ENCODE results near the gene TSGA10.
"Not testable (repeated sequence)": the region's sequence is repeated elsewhere in the genome, so short reads cannot be mapped to it uniquely, and the experiment has no call there.

The TSGA10 gene

GRCh38 chr2:99153921-99154604 lies 679 bp downstream of the TSGA10 start:
- no peak for DNase-seq

- DNase-seq = no peak
Measured at GRCh38 chr2:99152199-99152895, 2.4 kb downstream of the TSGA10 start.

- no peak for DNase-seq
Measured at GRCh38 chr2:99150706-99151105, 4.0 kb downstream of the TSGA10 start.

GRCh38 chr2:99141110-99142108 lies 13.3 kb downstream of the TSGA10 start, which contains the start of gene C2orf15:
Gene C2orf15 (plus strand): TSS chr2:99141707. CDS start chr2:99150559, 8,852 bp downstream.
- DNase-seq = peak; percentile 99

- DNase-seq = no peak
Measured at GRCh38 chr2:99140860-99141109, 14.0 kb downstream of the TSGA10 start.

GRCh38 chr2:99140056-99140859 lies 14.5 kb downstream of the TSGA10 start:
- DNase-seq = no peak

GRCh38 chr2:99139003-99139402 lies 15.7 kb downstream of the TSGA10 start:
- DNase-seq = no peak

- not testable (repeated sequence) for DNase-seq
Measured at GRCh38 chr2:99135044-99135556, 19.6 kb downstream of the TSGA10 start.

GRCh38 chr2:99127981-99128380 lies 26.8 kb downstream of the TSGA10 start:
- no peak for DNase-seq

GRCh38 chr2:99112617-99113016 lies 42.1 kb downstream of the TSGA10 start:
- no peak for DNase-seq

GRCh38 chr2:99111945-99112344 lies 42.8 kb downstream of the TSGA10 start:
- no peak for DNase-seq

GRCh38 chr2:99111236-99111635 lies 43.5 kb downstream of the TSGA10 start:
- no peak for DNase-seq

GRCh38 chr2:99106913-99107312 lies 47.8 kb downstream of the TSGA10 start:
- no peak for DNase-seq

- no peak for DNase-seq
Measured at GRCh38 chr2:99104006-99104405, 50.7 kb downstream of the TSGA10 start.

GRCh38 chr2:99101697-99102096 lies 53.0 kb downstream of the TSGA10 start:
- DNase-seq = no peak

GRCh38 chr2:99096728-99097127 lies 58.0 kb downstream of the TSGA10 start:
- DNase-seq = no peak

- no peak for DNase-seq
Measured at GRCh38 chr2:99088017-99088416, 66.7 kb downstream of the TSGA10 start.

GRCh38 chr2:99086385-99086784 lies 68.4 kb downstream of the TSGA10 start:
- DNase-seq = no peak

- no peak for DNase-seq
Measured at GRCh38 chr2:99085421-99085820, 69.3 kb downstream of the TSGA10 start.

- no peak for DNase-seq
Measured at GRCh38 chr2:99084256-99084655, 70.5 kb downstream of the TSGA10 start.

- no peak for DNase-seq
Measured at GRCh38 chr2:99081891-99082290, 72.9 kb downstream of the TSGA10 start.

- no peak for DNase-seq
Measured at GRCh38 chr2:99079226-99079625, 75.5 kb downstream of the TSGA10 start.
